Measurements from ENCODE around the gene CHD2. TPM values are rescaled to one million over a fixed set of nuclear protein-coding genes. Genes with fewer than 3 reads are reported as not detected.

CHD2 gene
- total RNA-seq, 1 donor from 2014 or later = 54.2 TPM

GRCh38 chr15:92979011-92979701 lies 79.0 kb downstream of the CHD2 start:
- DNase-seq (ENCODE audit: low read depth) = no peak
- H3K36me3 ChIP-seq (ENCODE audit: control insufficient read depth, insufficient read depth, low read length) = peaks cover 3% of the 10 kb centered on the region
- no peaks in the 10 kb centered on the region for H3K27me3 ChIP-seq (ENCODE audit: control insufficient read depth, insufficient read depth, low read length)
- TF ChIP-seq CTCF (IDR thresholded peaks at IDR 0.05; ENCODE audit: insufficient read depth, low read length, poor library complexity, severe bottlenecking) = no peak
- no peak overlapping the region for H3K4me3 ChIP-seq (ENCODE audit: low read depth, low read length)

- no peak for TF ChIP-seq CTCF (IDR thresholded peaks at IDR 0.05; ENCODE audit: insufficient read depth, low read length, poor library complexity, severe bottlenecking)
- Histone ChIP-seq H3K27me3 (ENCODE audit: control insufficient read depth, insufficient read depth, low read length) (no peaks in the 10 kb centered on the region), H3K4me3 (ENCODE audit: low read depth, low read length) (no peak overlapping the region), H3K36me3 (ENCODE audit: control insufficient read depth, insufficient read depth, low read length) (peaks cover 2% of the 10 kb centered on the region)
- peak; percentile 56 for DNase-seq (ENCODE audit: low read depth)
Observed at GRCh38 chr15:92981333-92981732, 81.2 kb downstream of the CHD2 start.

- peaks cover 2% of the 10 kb centered on the region for H3K36me3 ChIP-seq (ENCODE audit: control insufficient read depth, insufficient read depth, low read length)
- no peaks in the 10 kb centered on the region for H3K27me3 ChIP-seq (ENCODE audit: control insufficient read depth, insufficient read depth, low read length)
- no peak for DNase-seq (ENCODE audit: low read depth)
- TF ChIP-seq CTCF (IDR thresholded peaks at IDR 0.05; ENCODE audit: insufficient read depth, low read length, poor library complexity, severe bottlenecking) = no peak
- H3K4me3 ChIP-seq (ENCODE audit: low read depth, low read length) = no peak overlapping the region
Observed at GRCh38 chr15:92984161-92984560, 84.0 kb downstream of the CHD2 start.

- no peaks in the 10 kb centered on the region for H3K27me3 ChIP-seq (ENCODE audit: control insufficient read depth, insufficient read depth, low read length)
- peaks cover 3% of the 10 kb centered on the region for H3K36me3 ChIP-seq (ENCODE audit: control insufficient read depth, insufficient read depth, low read length)
- no peak overlapping the region for H3K4me3 ChIP-seq (ENCODE audit: low read depth, low read length)
- no peak for TF ChIP-seq CTCF (IDR thresholded peaks at IDR 0.05; ENCODE audit: insufficient read depth, low read length, poor library complexity, severe bottlenecking)
- no peak for DNase-seq (ENCODE audit: low read depth)
Observed at GRCh38 chr15:92989470-92989869, 89.3 kb downstream of the CHD2 start.

- Histone ChIP-seq H3K27me3 (ENCODE audit: control insufficient read depth, insufficient read depth, low read length) (no peaks in the 10 kb centered on the region), H3K36me3 (ENCODE audit: control insufficient read depth, insufficient read depth, low read length) (peaks cover 3% of the 10 kb centered on the region), H3K4me3 (ENCODE audit: low read depth, low read length) (no peak overlapping the region)
- DNase-seq (ENCODE audit: low read depth) = no peak
- TF ChIP-seq CTCF (IDR thresholded peaks at IDR 0.05; ENCODE audit: insufficient read depth, low read length, poor library complexity, severe bottlenecking) = no peak
Observed at GRCh38 chr15:92990031-92990430, 89.9 kb downstream of the CHD2 start.

- DNase-seq (ENCODE audit: low read depth) = no peak
- no peak for TF ChIP-seq CTCF (IDR thresholded peaks at IDR 0.05; ENCODE audit: insufficient read depth, low read length, poor library complexity, severe bottlenecking)
- H3K4me3 ChIP-seq (ENCODE audit: low read depth, low read length) = no peak overlapping the region
- peaks cover 3% of the 10 kb centered on the region for H3K36me3 ChIP-seq (ENCODE audit: control insufficient read depth, insufficient read depth, low read length)
- no peaks in the 10 kb centered on the region for H3K27me3 ChIP-seq (ENCODE audit: control insufficient read depth, insufficient read depth, low read length)
Observed at GRCh38 chr15:92992720-92993119, 92.6 kb downstream of the CHD2 start.

Measured in kidney epithelial cell (primary cell).